ENCODE data around the gene ZBTB48.
"Not testable (repeated sequence)": the region's sequence is repeated elsewhere in the genome, so short reads cannot be mapped to it uniquely, and the experiment has no call there.

The ZBTB48 gene

GRCh38 chr1:6635910-6636760 lies 56.3 kb downstream of the ZBTB48 start:
- no peak for DNase-seq

GRCh38 chr1:6636778-6637177 lies 57.0 kb downstream of the ZBTB48 start:
- DNase-seq, result not testable (repeated sequence)

GRCh38 chr1:6637770-6638169 lies 58.0 kb downstream of the ZBTB48 start:
- DNase-seq, result no peak

GRCh38 chr1:6638226-6638625 lies 58.4 kb downstream of the ZBTB48 start:
- DNase-seq, result no peak

All from inflammatory macrophage treated with lipopolysaccharide for 4 hours (primary cell).